Stimulated activated naive CD8-positive, alpha-beta T cell treated with anti-CD3 and anti-CD28 coated beads, Interleukin-15, Interleukin-2, amounts not matched to agents 100 U/mL and 50 U/mL, for 24 hours (primary cell): ENCODE measurements around the gene MAN1C1.

Source experiments
- ATAC-seq: fragments of 150-1000 bp; cut with Tn5 transposase; one replicate; pipeline ENCODE4 v1.10.0; 2021
- DNase-seq: peaks from one replicate; pipeline ENCODE4 v3.0.0; 2021

The MAN1C1 gene

GRCh38 chr1:25616095-25616986, at the start of gene MAN1C1:
Gene MAN1C1 (plus strand): TSS chr1:25616791. CDS start chr1:25617798, 1,007 bp downstream.
- peak; percentile 79 for DNase-seq

GRCh38 chr1:25567710-25568089, 48.9 kb upstream of the MAN1C1 start:
- DNase-seq (no peak), ATAC-seq (no peak)

More at GRCh38 chr1:25616095-25616986, at the start of gene MAN1C1:
- peak; percentile 70 for ATAC-seq

- ATAC-seq (no peak), DNase-seq (no peak)
Measured at GRCh38 chr1:25568090-25568833, 48.3 kb upstream of the MAN1C1 start.

GRCh38 chr1:25568834-25569596, 47.6 kb upstream of the MAN1C1 start:
- peak; percentile 64 for DNase-seq
- peak; percentile 74 for ATAC-seq

- ATAC-seq = no peak
- no peak for DNase-seq
Measured at GRCh38 chr1:25569597-25570396, 46.8 kb upstream of the MAN1C1 start.

- no peak for ATAC-seq
Measured at GRCh38 chr1:25570798-25571521, 45.6 kb upstream of the MAN1C1 start.

GRCh38 chr1:25571522-25571970, 45.0 kb upstream of the MAN1C1 start:
- no peak for ATAC-seq

More at GRCh38 chr1:25570798-25571521, 45.6 kb upstream of the MAN1C1 start:
- no peak for DNase-seq

GRCh38 chr1:25572107-25572506, 44.5 kb upstream of the MAN1C1 start:
- no peak for ATAC-seq
- DNase-seq = no peak

More at GRCh38 chr1:25571522-25571970, 45.0 kb upstream of the MAN1C1 start:
- no peak for DNase-seq

GRCh38 chr1:25572708-25573590, 43.6 kb upstream of the MAN1C1 start:
- ATAC-seq = no peak

GRCh38 chr1:25573591-25573930, 43.0 kb upstream of the MAN1C1 start:
- no peak for ATAC-seq
- DNase-seq = no peak

More at GRCh38 chr1:25572708-25573590, 43.6 kb upstream of the MAN1C1 start:
- DNase-seq = peak; percentile 67

GRCh38 chr1:25573961-25574360, 42.6 kb upstream of the MAN1C1 start:
- ATAC-seq (no peak), DNase-seq (no peak)

- DNase-seq = no peak
- no peak for ATAC-seq
Measured at GRCh38 chr1:25575191-25575590, 41.4 kb upstream of the MAN1C1 start.

GRCh38 chr1:25576459-25577133, 40.0 kb upstream of the MAN1C1 start:
- ATAC-seq (no peak), DNase-seq (no peak)

- no peak for DNase-seq
- ATAC-seq = no peak
Measured at GRCh38 chr1:25577134-25577920, 39.3 kb upstream of the MAN1C1 start.

- DNase-seq (no peak), ATAC-seq (no peak)
Measured at GRCh38 chr1:25579292-25580252, 37.0 kb upstream of the MAN1C1 start.

- DNase-seq (no peak), ATAC-seq (no peak)
Measured at GRCh38 chr1:25580927-25581326, 35.7 kb upstream of the MAN1C1 start.

GRCh38 chr1:25581764-25582163, 34.8 kb upstream of the MAN1C1 start:
- DNase-seq (no peak), ATAC-seq (no peak)
